Measurements from ENCODE around the gene OPCML. TPM values are rescaled to one million over a fixed set of nuclear protein-coding genes. Genes with fewer than 3 reads are reported as not detected.

OPCML gene
- total and polyA plus RNA-seq, 2 donors (not counting 1 experiment from before 2014, with no cell fraction given): not detected

- CTCF ChIA-PET: no interaction called here
Observed at GRCh38 chr11:132895340-132895739, 637.0 kb downstream of the OPCML start.

GRCh38 chr11:132894606-132895005 lies 637.7 kb downstream of the OPCML start:
- Histone ChIP-seq H4K20me1 (ENCODE audit: control insufficient read depth, insufficient read depth, low read length, poor library complexity, severe bottlenecking) (no peaks in the 10 kb centered on the region), H3K27ac (ENCODE audit: low read length in 2 of 2) (no peak overlapping the region), H3K36me3 (replicated peaks in 1 of 2; ENCODE audit: control extremely low read depth in 1 of 2, control insufficient read depth in 1 of 2, extremely low read depth in 1 of 2, insufficient read depth in 2 of 2, low read length in 1 of 2) (no peaks in the 10 kb centered on the region), H3K79me2 (ENCODE audit: control insufficient read depth, insufficient read depth, low read length) (no peaks in the 10 kb centered on the region), H3K27me3 (replicated peaks in 1 of 4; ENCODE audit: control extremely low read depth in 1 of 4, control insufficient read depth in 3 of 4, insufficient read depth in 4 of 4, low read length in 3 of 4) (no peaks in the 10 kb centered on the region), H2AFZ (ENCODE audit: insufficient read depth, low read depth, low read length, poor library complexity, severe bottlenecking) (no peak overlapping the region), H3K4me1 (ENCODE audit: control insufficient read depth in 2 of 2, insufficient read depth in 2 of 2, low read length in 2 of 2) (no peaks in the 10 kb centered on the region), H3K9ac (ENCODE audit: low read length) (no peak overlapping the region), H3K9me3 (ENCODE audit: control extremely low read depth in 1 of 3, control insufficient read depth in 2 of 3, insufficient read depth in 1 of 3, low read length in 2 of 3) (peaks cover 0 to 6% (median 0%) of the 10 kb centered on the region in 3 donors), H3K4me2 (replicated peaks; ENCODE audit: low read depth, low read length, poor library complexity, severe bottlenecking) (no peak overlapping the region), H3K4me3 (ENCODE audit: control extremely low read depth in 1 of 5, extremely low read depth in 1 of 5, insufficient read depth in 1 of 5, low read depth in 2 of 5, low read length in 4 of 5) (no peak overlapping the region)
- Mint-ChIP-seq H3K4me1 (no peaks in the 10 kb centered on the region), H3K4me3 (no peak overlapping the region), H3K27ac (no peak overlapping the region), H3K9me3 (ENCODE audit: insufficient read depth) (no peaks in the 10 kb centered on the region), H3K27me3 (no peaks in the 10 kb centered on the region)
- TF ChIP-seq EZH2 (IDR thresholded peaks at IDR 0.05; ENCODE audit: borderline replicate concordance, insufficient read depth, low read depth, low read length, poor library complexity, severe bottlenecking): no peak
- no peak for TF ChIP-seq CTCF (IDR thresholded peaks at IDR 0.05)
- DNase-seq (no peak), ATAC-seq (ENCODE audit: low read depth) (no peak)
- ChIA-PET CTCF (no interaction called here), POLR2A (no interaction called here)
- intact Hi-C loops (cut with micrococcal nuclease): no loop called here
- 83% methylated on average over 1 of the region's 1 CpG for WGBS (ENCODE audit: insufficient coverage)

More at GRCh38 chr11:132895340-132895739, 637.0 kb downstream of the OPCML start:
- no peaks in the 10 kb centered on the region for H3K4me1 Mint-ChIP-seq
- no peak overlapping the region for H3K4me3 ChIP-seq (ENCODE audit: control extremely low read depth in 1 of 5, extremely low read depth in 1 of 5, insufficient read depth in 1 of 5, low read depth in 2 of 5, low read length in 4 of 5)
- H2AFZ ChIP-seq (ENCODE audit: insufficient read depth, low read depth, low read length, poor library complexity, severe bottlenecking): no peak overlapping the region
- ATAC-seq (ENCODE audit: low read depth): no peak
- H3K27me3 Mint-ChIP-seq: no peaks in the 10 kb centered on the region
- no peaks in the 10 kb centered on the region for H3K79me2 ChIP-seq (ENCODE audit: control insufficient read depth, insufficient read depth, low read length)
- peaks cover 0 to 6% (median 0%) of the 10 kb centered on the region in 3 donors for H3K9me3 ChIP-seq (ENCODE audit: control extremely low read depth in 1 of 3, control insufficient read depth in 2 of 3, insufficient read depth in 1 of 3, low read length in 2 of 3)
- H3K4me1 ChIP-seq (ENCODE audit: control insufficient read depth in 2 of 2, insufficient read depth in 2 of 2, low read length in 2 of 2): no peaks in the 10 kb centered on the region
- no peak overlapping the region for H3K4me2 ChIP-seq (replicated peaks; ENCODE audit: low read depth, low read length, poor library complexity, severe bottlenecking)
- WGBS (ENCODE audit: insufficient coverage): 80% methylated on average over 3 of the region's 3 CpGs
- H3K9ac ChIP-seq (ENCODE audit: low read length): no peak overlapping the region
- no peaks in the 10 kb centered on the region for H3K36me3 ChIP-seq (replicated peaks in 1 of 2; ENCODE audit: control extremely low read depth in 1 of 2, control insufficient read depth in 1 of 2, extremely low read depth in 1 of 2, insufficient read depth in 2 of 2, low read length in 1 of 2)
- H3K27ac ChIP-seq (ENCODE audit: low read length in 2 of 2): no peak overlapping the region
- no peaks in the 10 kb centered on the region for H3K27me3 ChIP-seq (replicated peaks in 1 of 4; ENCODE audit: control extremely low read depth in 1 of 4, control insufficient read depth in 3 of 4, insufficient read depth in 4 of 4, low read length in 3 of 4)
- no peak overlapping the region for H3K27ac Mint-ChIP-seq
- no peaks in the 10 kb centered on the region for H3K9me3 Mint-ChIP-seq (ENCODE audit: insufficient read depth)
- H3K4me3 Mint-ChIP-seq: no peak overlapping the region
- intact Hi-C loops (cut with micrococcal nuclease): no loop called here
- POLR2A ChIA-PET: no interaction called here
- H4K20me1 ChIP-seq (ENCODE audit: control insufficient read depth, insufficient read depth, low read length, poor library complexity, severe bottlenecking): no peaks in the 10 kb centered on the region
- TF ChIP-seq CTCF (IDR thresholded peaks at IDR 0.05) (no peak), EZH2 (IDR thresholded peaks at IDR 0.05; ENCODE audit: borderline replicate concordance, insufficient read depth, low read depth, low read length, poor library complexity, severe bottlenecking) (no peak)
- no peak for DNase-seq
